NCI-H2171 (cell line): Measurements from ENCODE around the gene KRT20.

Experiments used
- DNase-seq: peaks from one replicate; lab custom pipeline; 2025; lab: John Stamatoyannopoulos, UW

KRT20 gene

GRCh38 chr17:40852364-40852763 lies 32.7 kb downstream of the KRT20 start:
- DNase-seq: no peak

- DNase-seq: no peak
Measured at GRCh38 chr17:40850293-40850972, 34.6 kb downstream of the KRT20 start.

GRCh38 chr17:40849723-40850122 lies 35.3 kb downstream of the KRT20 start:
- DNase-seq: no peak

GRCh38 chr17:40848583-40849235 lies 36.3 kb downstream of the KRT20 start:
- DNase-seq: no peak

GRCh38 chr17:40846515-40847144 lies 38.4 kb downstream of the KRT20 start:
- no peak for DNase-seq

- no peak for DNase-seq
Measured at GRCh38 chr17:40844671-40845107, 40.4 kb downstream of the KRT20 start.

- no peak for DNase-seq
Measured at GRCh38 chr17:40843242-40843641, 41.8 kb downstream of the KRT20 start.

- no peak for DNase-seq
Measured at GRCh38 chr17:40841246-40841645, 43.8 kb downstream of the KRT20 start.

GRCh38 chr17:40839194-40839593 lies 45.8 kb downstream of the KRT20 start:
- no peak for DNase-seq

- DNase-seq: no peak
Measured at GRCh38 chr17:40836020-40836419, 49.0 kb downstream of the KRT20 start.

GRCh38 chr17:40833882-40834281 lies 51.2 kb downstream of the KRT20 start:
- no peak for DNase-seq

GRCh38 chr17:40832840-40833239 lies 52.2 kb downstream of the KRT20 start:
- no peak for DNase-seq

GRCh38 chr17:40830085-40830776 lies 54.8 kb downstream of the KRT20 start:
- no peak for DNase-seq

GRCh38 chr17:40828454-40829044 lies 56.5 kb downstream of the KRT20 start:
- DNase-seq: no peak

- DNase-seq: no peak
Measured at GRCh38 chr17:40827746-40828453, 57.1 kb downstream of the KRT20 start.
